ENCODE results near the gene UBE2L3. TPM values are rescaled to one million over a fixed set of nuclear protein-coding genes. Genes with fewer than 3 reads are reported as not detected.

Gene UBE2L3
- total and polyA plus RNA-seq, 2 of the 8 experiments (the other 6 are each of a cell fraction or from before 2014, with no cell fraction given): 63.5 to 90.0 TPM

GRCh38 chr22:21599053-21599893 lies 31.8 kb downstream of the UBE2L3 start (continued):
- no peak for TF ChIP-seq CHD7 (IDR thresholded peaks at IDR 0.05; ENCODE audit: insufficient replicate concordance, low read length)
- TF ChIP-seq CBX5 (IDR thresholded peaks at IDR 0.05; ENCODE audit: low read depth, low read length): no peak
